ENCODE results near the gene NEB. TPM values are rescaled to one million over a fixed set of nuclear protein-coding genes. Genes with fewer than 3 reads are reported as not detected.
"Not testable (repeated sequence)": the region's sequence is repeated elsewhere in the genome, so short reads cannot be mapped to it uniquely, and the experiment has no call there.

Gene NEB
- total and polyA plus RNA-seq, 2 of the 13 experiments (the other 11 are each of a cell fraction or from before 2014, with no cell fraction given): 0.21 to 0.24 TPM

- peaks cover 17% of the 10 kb centered on the region for H3K4me1 ChIP-seq (ENCODE audit: insufficient read depth, low read length)
- FAIRE-seq; H4K20me1 ChIP-seq (ENCODE audit: insufficient read depth, low read length); BruUV-seq (replicated peaks); H3K27ac ChIP-seq (ENCODE audit: extremely low read length, insufficient read depth, low read length); H3K36me3 ChIP-seq (replicated peaks in 1 of 2; ENCODE audit: control insufficient read depth in 1 of 2, insufficient read depth in 2 of 2, low read length in 2 of 2); ATAC-seq; H3K27me3 ChIP-seq (ENCODE audit: control insufficient read depth in 1 of 2, insufficient read depth in 2 of 2, low read length in 2 of 2); intact Hi-C loops (cut with micrococcal nuclease; ENCODE audit: unreplicated experiment); CTCF ChIA-PET (ENCODE audit: low intra/inter-chr PET ratio, low total read pairs); DNase-seq (ENCODE audit: low spot score); H3K4me3 ChIP-seq (replicated peaks in 1 of 3; ENCODE audit: insufficient read depth in 1 of 3, low read depth in 2 of 3, low read length in 3 of 3); H3K9me3 ChIP-seq (ENCODE audit: low read length); H3K79me2 ChIP-seq (ENCODE audit: insufficient read depth, low read length); H3K9ac ChIP-seq (ENCODE audit: insufficient read depth, low read depth, low read length); POLR2A ChIA-PET; H2AFZ ChIP-seq (ENCODE audit: low read length); H3K4me2 ChIP-seq (ENCODE audit: low read depth, low read length): not testable (repeated sequence)
- peak; percentile 57 for TF ChIP-seq CEBPB (IDR thresholded peaks at IDR 0.05; ENCODE audit: borderline replicate concordance, low read depth, low read length)
- peak; percentile 37; the same call in 1 of the 2 replicates for TF ChIP-seq CEBPG (CRISPR knock-in tag; IDR thresholded peaks at IDR 0.05)
- peak; percentile 46; the same call in 1 of the 2 replicates for TF ChIP-seq ZNF121 (CRISPR knock-in tag; IDR thresholded peaks at IDR 0.05)
- in situ Hi-C loops (cut with HindIII; ENCODE audit: extremely low pct_ligation_motif_present, low pct_unique_long_range_greater_than_20kb): loop anchor here (25.0 kb wide), 1 partner anchor 366 kb away; no protein-coding TSS in a partner anchor
- WGBS (ENCODE audit: low lambda C conversion rate): 43% methylated on average over 4 of the region's 4 CpGs
These were observed 87.8 kb downstream of the NEB start for GRCh38 chr2:151646512-151646911.

DNA sequence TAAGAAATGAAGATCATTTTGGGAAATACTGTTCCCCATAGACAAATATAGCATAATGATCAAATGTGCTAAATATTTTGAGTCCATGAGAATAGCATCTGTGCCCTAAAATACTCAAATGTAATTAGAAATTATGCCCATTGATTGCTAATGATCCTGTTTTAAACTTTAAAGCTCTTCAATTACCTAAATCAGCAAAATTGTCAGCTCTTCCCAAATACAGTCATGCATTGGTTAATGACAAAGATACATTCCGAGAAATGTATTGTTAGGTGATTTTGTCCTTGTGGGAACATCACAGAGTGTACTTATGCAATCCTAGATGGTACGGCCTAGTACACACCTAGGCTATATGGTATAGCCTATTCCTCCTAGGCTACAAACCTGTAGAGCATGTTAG, 89.7 kb downstream of the NEB start:
- POLR2A ChIA-PET: no interaction called here
- TF ChIP-seq PHF5A (CRISPR knock-in tag; IDR thresholded peaks at IDR 0.05; ENCODE audit: low read depth, unreplicated experiment) (no peak), MAFF (IDR thresholded peaks at IDR 0.05; ENCODE audit: low read depth, low read length) (peak; percentile 39), MAFK (conservative IDR thresholded peaks at IDR 0.05 in 1 of 2, IDR thresholded peaks at IDR 0.05 in 1 of 2; ENCODE audit: low read length in 2 of 2) (peak; percentile 64; a peak in 3 of 4 replicates), MTF1 (CRISPR knock-in tag; IDR thresholded peaks at IDR 0.05) (no peak)
- Histone ChIP-seq H3K9me3 (ENCODE audit: low read length) (no peaks in the 10 kb centered on the region), H3K36me3 (replicated peaks in 1 of 2; ENCODE audit: control insufficient read depth in 1 of 2, insufficient read depth in 2 of 2, low read length in 2 of 2) (no peaks in the 10 kb centered on the region), H3K9ac (ENCODE audit: insufficient read depth, low read depth, low read length) (no peak overlapping the region), H4K20me1 (ENCODE audit: insufficient read depth, low read length) (no peaks in the 10 kb centered on the region), H3K27me3 (ENCODE audit: control insufficient read depth in 1 of 2, insufficient read depth in 2 of 2, low read length in 2 of 2) (no peaks in the 10 kb centered on the region), H3K79me2 (ENCODE audit: insufficient read depth, low read length) (no peaks in the 10 kb centered on the region), H3K4me1 (ENCODE audit: insufficient read depth, low read length) (peaks cover 22% of the 10 kb centered on the region), H3K4me3 (replicated peaks in 1 of 3; ENCODE audit: insufficient read depth in 1 of 3, low read depth in 2 of 3, low read length in 3 of 3) (no peak overlapping the region), H2AFZ (ENCODE audit: low read length) (no peak overlapping the region), H3K27ac (ENCODE audit: extremely low read length, insufficient read depth, low read length) (no peak overlapping the region), H3K4me2 (ENCODE audit: low read depth, low read length) (no peak overlapping the region)
- intact Hi-C loops (cut with micrococcal nuclease; ENCODE audit: unreplicated experiment): loop anchor here (5.0 kb wide), 1 partner anchor 353 kb away; no protein-coding TSS in a partner anchor
- no TSS peak for BruUV-seq (replicated peaks)
- FAIRE-seq (no peak), ATAC-seq (no peak), DNase-seq (ENCODE audit: low spot score) (no peak)
- CTCF ChIA-PET (ENCODE audit: low intra/inter-chr PET ratio, low total read pairs): no interaction called here
- WGBS (ENCODE audit: low lambda C conversion rate): 51% methylated on average over 2 of the region's 2 CpGs
- in situ Hi-C loops (cut with HindIII; ENCODE audit: extremely low pct_ligation_motif_present, low pct_unique_long_range_greater_than_20kb): loop anchor here (25.0 kb wide), 1 partner anchor 368 kb away; no protein-coding TSS in a partner anchor
